ENCODE results near the gene ACAN. TPM values are rescaled to one million over a fixed set of nuclear protein-coding genes. Genes with fewer than 3 reads are reported as not detected.

The ACAN gene
- polyA plus RNA-seq, 2 donors = 0.04 TPM; not detected in 1

- no peaks in the 10 kb centered on the region for H3K36me3 ChIP-seq (ENCODE audit: control insufficient read depth in 2 of 2, insufficient read depth in 2 of 2, low read length in 1 of 2)
- H3K4me3 ChIP-seq (ENCODE audit: low read depth in 1 of 2, low read length in 2 of 2) = no peak overlapping the region
- H3K9me3 ChIP-seq (ENCODE audit: control insufficient read depth in 2 of 2, insufficient read depth in 1 of 2, low read depth in 1 of 2, low read length in 1 of 2) = no peaks in the 10 kb centered on the region
- H3K27ac ChIP-seq (ENCODE audit: low read depth in 2 of 2, low read length in 1 of 2) = no peak overlapping the region
- H3K4me1 ChIP-seq (ENCODE audit: control insufficient read depth in 2 of 2, insufficient read depth in 2 of 2, low read length in 1 of 2) = no peaks in the 10 kb centered on the region
- 87 to 88% methylated on average over 15 of the region's 15 CpGs for WGBS, 2 donors
- H3K27me3 ChIP-seq (ENCODE audit: control insufficient read depth in 1 of 2, insufficient read depth in 2 of 2, low read length in 2 of 2) = no peaks in the 10 kb centered on the region
These were observed 42.4 kb downstream of the ACAN start for GRCh38 chr15:88845616-88846015.

- Histone ChIP-seq H3K4me3 (ENCODE audit: low read depth in 1 of 2, low read length in 2 of 2) (no peak overlapping the region), H3K4me1 (ENCODE audit: control insufficient read depth in 2 of 2, insufficient read depth in 2 of 2, low read length in 1 of 2) (no peaks in the 10 kb centered on the region), H3K36me3 (ENCODE audit: control insufficient read depth in 2 of 2, insufficient read depth in 2 of 2, low read length in 1 of 2) (no peaks in the 10 kb centered on the region), H3K27me3 (ENCODE audit: control insufficient read depth in 1 of 2, insufficient read depth in 2 of 2, low read length in 2 of 2) (no peaks in the 10 kb centered on the region), H3K27ac (ENCODE audit: low read depth in 2 of 2, low read length in 1 of 2) (no peak overlapping the region), H3K9me3 (ENCODE audit: control insufficient read depth in 2 of 2, insufficient read depth in 1 of 2, low read depth in 1 of 2, low read length in 1 of 2) (peaks cover 0 to 4% of the 10 kb centered on the region in 2 donors)
- WGBS, 2 donors = 78 to 80% methylated on average over 20 of the region's 20 CpGs
These were observed 43.9 kb downstream of the ACAN start for GRCh38 chr15:88847144-88847543.

GRCh38 chr15:88848203-88848602 lies 45.0 kb downstream of the ACAN start:
- 81 to 88% methylated on average over 3 of the region's 3 CpGs for WGBS, 2 donors
- no peaks in the 10 kb centered on the region for H3K27me3 ChIP-seq (ENCODE audit: control insufficient read depth in 1 of 2, insufficient read depth in 2 of 2, low read length in 2 of 2)
- H3K9me3 ChIP-seq (ENCODE audit: control insufficient read depth in 2 of 2, insufficient read depth in 1 of 2, low read depth in 1 of 2, low read length in 1 of 2) = peaks cover 0 to 4% of the 10 kb centered on the region in 2 donors
- no peaks in the 10 kb centered on the region for H3K4me1 ChIP-seq (ENCODE audit: control insufficient read depth in 2 of 2, insufficient read depth in 2 of 2, low read length in 1 of 2)
- H3K36me3 ChIP-seq (ENCODE audit: control insufficient read depth in 2 of 2, insufficient read depth in 2 of 2, low read length in 1 of 2) = no peaks in the 10 kb centered on the region
- no peak overlapping the region for H3K27ac ChIP-seq (ENCODE audit: low read depth in 2 of 2, low read length in 1 of 2)
- H3K4me3 ChIP-seq (ENCODE audit: low read depth in 1 of 2, low read length in 2 of 2) = no peak overlapping the region

GRCh38 chr15:88849376-88850072 lies 46.3 kb downstream of the ACAN start:
- peaks cover 0 to 4% of the 10 kb centered on the region in 2 donors for H3K9me3 ChIP-seq (ENCODE audit: control insufficient read depth in 2 of 2, insufficient read depth in 1 of 2, low read depth in 1 of 2, low read length in 1 of 2)
- no peaks in the 10 kb centered on the region for H3K36me3 ChIP-seq (ENCODE audit: control insufficient read depth in 2 of 2, insufficient read depth in 2 of 2, low read length in 1 of 2)
- 82 to 84% methylated on average over 22 of the region's 22 CpGs for WGBS, 2 donors
- H3K27me3 ChIP-seq (ENCODE audit: control insufficient read depth in 1 of 2, insufficient read depth in 2 of 2, low read length in 2 of 2) = no peaks in the 10 kb centered on the region
- no peak overlapping the region for H3K4me3 ChIP-seq (ENCODE audit: low read depth in 1 of 2, low read length in 2 of 2)
- no peaks in the 10 kb centered on the region for H3K4me1 ChIP-seq (ENCODE audit: control insufficient read depth in 2 of 2, insufficient read depth in 2 of 2, low read length in 1 of 2)
- H3K27ac ChIP-seq (ENCODE audit: low read depth in 2 of 2, low read length in 1 of 2) = no peak overlapping the region

- H3K4me1 ChIP-seq (ENCODE audit: control insufficient read depth in 2 of 2, insufficient read depth in 2 of 2, low read length in 1 of 2) = no peaks in the 10 kb centered on the region
- peaks cover 3 to 8% of the 10 kb centered on the region in 2 donors for H3K9me3 ChIP-seq (ENCODE audit: control insufficient read depth in 2 of 2, insufficient read depth in 1 of 2, low read depth in 1 of 2, low read length in 1 of 2)
- no peaks in the 10 kb centered on the region for H3K36me3 ChIP-seq (ENCODE audit: control insufficient read depth in 2 of 2, insufficient read depth in 2 of 2, low read length in 1 of 2)
- no peak overlapping the region for H3K4me3 ChIP-seq (ENCODE audit: low read depth in 1 of 2, low read length in 2 of 2)
- H3K27ac ChIP-seq (ENCODE audit: low read depth in 2 of 2, low read length in 1 of 2) = no peak overlapping the region
- H3K27me3 ChIP-seq (ENCODE audit: control insufficient read depth in 1 of 2, insufficient read depth in 2 of 2, low read length in 2 of 2) = no peaks in the 10 kb centered on the region
These were observed 49.2 kb downstream of the ACAN start for GRCh38 chr15:88852476-88852875.

- H3K4me3 ChIP-seq (ENCODE audit: low read depth in 1 of 2, low read length in 2 of 2) = no peak overlapping the region
- no peaks in the 10 kb centered on the region for H3K36me3 ChIP-seq (ENCODE audit: control insufficient read depth in 2 of 2, insufficient read depth in 2 of 2, low read length in 1 of 2)
- H3K27me3 ChIP-seq (ENCODE audit: control insufficient read depth in 1 of 2, insufficient read depth in 2 of 2, low read length in 2 of 2) = no peaks in the 10 kb centered on the region
- H3K9me3 ChIP-seq (ENCODE audit: control insufficient read depth in 2 of 2, insufficient read depth in 1 of 2, low read depth in 1 of 2, low read length in 1 of 2) = peaks cover 3 to 4% of the 10 kb centered on the region in 2 donors
- no peak overlapping the region for H3K27ac ChIP-seq (ENCODE audit: low read depth in 2 of 2, low read length in 1 of 2)
- WGBS, 2 donors = 87 to 88% methylated on average over 11 of the region's 11 CpGs
- H3K4me1 ChIP-seq (ENCODE audit: control insufficient read depth in 2 of 2, insufficient read depth in 2 of 2, low read length in 1 of 2) = no peaks in the 10 kb centered on the region
These were observed 55.7 kb downstream of the ACAN start for GRCh38 chr15:88858934-88859333.

- WGBS, 2 donors = 54 to 66% methylated on average over 7 of the region's 7 CpGs
- no peak overlapping the region for H3K4me3 ChIP-seq (ENCODE audit: low read depth in 1 of 2, low read length in 2 of 2)
- peaks cover 3 to 4% of the 10 kb centered on the region in 2 donors for H3K9me3 ChIP-seq (ENCODE audit: control insufficient read depth in 2 of 2, insufficient read depth in 1 of 2, low read depth in 1 of 2, low read length in 1 of 2)
- H3K27me3 ChIP-seq (ENCODE audit: control insufficient read depth in 1 of 2, insufficient read depth in 2 of 2, low read length in 2 of 2) = no peaks in the 10 kb centered on the region
- no peaks in the 10 kb centered on the region for H3K4me1 ChIP-seq (ENCODE audit: control insufficient read depth in 2 of 2, insufficient read depth in 2 of 2, low read length in 1 of 2)
- H3K36me3 ChIP-seq (ENCODE audit: control insufficient read depth in 2 of 2, insufficient read depth in 2 of 2, low read length in 1 of 2) = no peaks in the 10 kb centered on the region
- no peak overlapping the region for H3K27ac ChIP-seq (ENCODE audit: low read depth in 2 of 2, low read length in 1 of 2)
These were observed 56.3 kb downstream of the ACAN start for GRCh38 chr15:88859550-88859949.

GRCh38 chr15:88860212-88860611 lies 57.0 kb downstream of the ACAN start:
- Histone ChIP-seq H3K36me3 (ENCODE audit: control insufficient read depth in 2 of 2, insufficient read depth in 2 of 2, low read length in 1 of 2) (no peaks in the 10 kb centered on the region), H3K27ac (ENCODE audit: low read depth in 2 of 2, low read length in 1 of 2) (no peak overlapping the region), H3K4me1 (ENCODE audit: control insufficient read depth in 2 of 2, insufficient read depth in 2 of 2, low read length in 1 of 2) (no peaks in the 10 kb centered on the region), H3K9me3 (ENCODE audit: control insufficient read depth in 2 of 2, insufficient read depth in 1 of 2, low read depth in 1 of 2, low read length in 1 of 2) (no peaks in the 10 kb centered on the region), H3K27me3 (ENCODE audit: control insufficient read depth in 1 of 2, insufficient read depth in 2 of 2, low read length in 2 of 2) (no peaks in the 10 kb centered on the region), H3K4me3 (ENCODE audit: low read depth in 1 of 2, low read length in 2 of 2) (no peak overlapping the region)
- 66 to 76% methylated on average over 7 of the region's 7 CpGs for WGBS, 2 donors

GRCh38 chr15:88863412-88863811 lies 60.2 kb downstream of the ACAN start:
- WGBS, 2 donors = 56 to 59% methylated on average over 1 of the region's 1 CpG
- Histone ChIP-seq H3K4me3 (ENCODE audit: low read depth in 1 of 2, low read length in 2 of 2) (no peak overlapping the region), H3K27ac (ENCODE audit: low read depth in 2 of 2, low read length in 1 of 2) (no peak overlapping the region), H3K9me3 (ENCODE audit: control insufficient read depth in 2 of 2, insufficient read depth in 1 of 2, low read depth in 1 of 2, low read length in 1 of 2) (no peaks in the 10 kb centered on the region), H3K36me3 (ENCODE audit: control insufficient read depth in 2 of 2, insufficient read depth in 2 of 2, low read length in 1 of 2) (no peaks in the 10 kb centered on the region), H3K4me1 (ENCODE audit: control insufficient read depth in 2 of 2, insufficient read depth in 2 of 2, low read length in 1 of 2) (no peaks in the 10 kb centered on the region), H3K27me3 (ENCODE audit: control insufficient read depth in 1 of 2, insufficient read depth in 2 of 2, low read length in 2 of 2) (no peaks in the 10 kb centered on the region)

- H3K27ac ChIP-seq (ENCODE audit: low read depth in 2 of 2, low read length in 1 of 2) = no peak overlapping the region
- H3K4me1 ChIP-seq (ENCODE audit: control insufficient read depth in 2 of 2, insufficient read depth in 2 of 2, low read length in 1 of 2) = no peaks in the 10 kb centered on the region
- 70 to 75% methylated on average over 4 of the region's 4 CpGs for WGBS, 2 donors
- H3K4me3 ChIP-seq (ENCODE audit: low read depth in 1 of 2, low read length in 2 of 2) = no peak overlapping the region
- no peaks in the 10 kb centered on the region for H3K27me3 ChIP-seq (ENCODE audit: control insufficient read depth in 1 of 2, insufficient read depth in 2 of 2, low read length in 2 of 2)
- H3K36me3 ChIP-seq (ENCODE audit: control insufficient read depth in 2 of 2, insufficient read depth in 2 of 2, low read length in 1 of 2) = no peaks in the 10 kb centered on the region
- no peaks in the 10 kb centered on the region for H3K9me3 ChIP-seq (ENCODE audit: control insufficient read depth in 2 of 2, insufficient read depth in 1 of 2, low read depth in 1 of 2, low read length in 1 of 2)
These were observed 61.7 kb downstream of the ACAN start for GRCh38 chr15:88864861-88865497.
